C4-2B (cell line): Measurements from ENCODE around the gene RASGRP3.

ENCODE experiments used
- ZFX ChIP-seq: fragments of 450-650 bp; IDR thresholded peaks from 2 replicates; pipeline ENCODE4 v1.6.1; 2017
- TF ChIP-seq, protein P1 (sequence below): fragments of 450-650 bp; conservative IDR thresholded peaks from 2 replicates; pipeline ENCODE4 v1.5.1; 2017; ENCODE audit warnings: mild to moderate bottlenecking

DNA sequence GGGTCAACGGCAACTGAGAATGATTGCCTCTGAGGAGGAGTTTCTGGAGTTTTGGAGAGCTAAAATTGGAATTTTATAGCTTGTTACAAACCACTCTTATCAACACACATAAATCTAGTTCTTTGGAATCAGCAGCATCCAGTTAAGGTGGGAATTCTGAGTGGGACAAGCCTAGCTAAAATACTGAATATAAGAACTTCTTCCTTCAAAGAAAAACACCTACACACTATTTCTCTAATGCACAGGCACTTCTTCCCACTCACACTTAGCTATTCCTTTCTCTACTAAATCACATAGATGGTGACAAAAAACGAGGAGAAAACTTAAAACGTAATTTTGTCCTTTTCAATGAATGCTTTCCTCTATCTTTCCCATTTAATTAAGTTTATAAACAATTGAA lies 79.2 kb downstream of the RASGRP3 start:
- TF ChIP-seq, protein P1, sequence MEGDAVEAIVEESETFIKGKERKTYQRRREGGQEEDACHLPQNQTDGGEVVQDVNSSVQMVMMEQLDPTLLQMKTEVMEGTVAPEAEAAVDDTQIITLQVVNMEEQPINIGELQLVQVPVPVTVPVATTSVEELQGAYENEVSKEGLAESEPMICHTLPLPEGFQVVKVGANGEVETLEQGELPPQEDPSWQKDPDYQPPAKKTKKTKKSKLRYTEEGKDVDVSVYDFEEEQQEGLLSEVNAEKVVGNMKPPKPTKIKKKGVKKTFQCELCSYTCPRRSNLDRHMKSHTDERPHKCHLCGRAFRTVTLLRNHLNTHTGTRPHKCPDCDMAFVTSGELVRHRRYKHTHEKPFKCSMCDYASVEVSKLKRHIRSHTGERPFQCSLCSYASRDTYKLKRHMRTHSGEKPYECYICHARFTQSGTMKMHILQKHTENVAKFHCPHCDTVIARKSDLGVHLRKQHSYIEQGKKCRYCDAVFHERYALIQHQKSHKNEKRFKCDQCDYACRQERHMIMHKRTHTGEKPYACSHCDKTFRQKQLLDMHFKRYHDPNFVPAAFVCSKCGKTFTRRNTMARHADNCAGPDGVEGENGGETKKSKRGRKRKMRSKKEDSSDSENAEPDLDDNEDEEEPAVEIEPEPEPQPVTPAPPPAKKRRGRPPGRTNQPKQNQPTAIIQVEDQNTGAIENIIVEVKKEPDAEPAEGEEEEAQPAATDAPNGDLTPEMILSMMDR = no peak
- TF ChIP-seq ZFX = no peak
